Loucy (cell line): Measurements from ENCODE around the gene SEC16B.

Source experiments
- CTCF ChIP-seq: fragments of 200-600 bp; sonication (generic); conservative IDR thresholded peaks from 2 replicates; pipeline ENCODE4 v1.5.1; 2014; ENCODE audit warnings: mild to moderate bottlenecking, antibody characterized with exemption, low read length
- EZH2phosphoT487 ChIP-seq: fragments of 200-600 bp; IDR thresholded peaks from 2 replicates; pipeline ENCODE4 v1.6.1; 2018; ENCODE audit warnings: antibody characterized with exemption, mild to moderate bottlenecking, moderate library complexity, borderline replicate concordance

- TF ChIP-seq CTCF (no peak), EZH2phosphoT487 (no peak)
Observed at GRCh38 chr1:177915641-177916040, 54.2 kb downstream of the SEC16B start.
